SKM-1 (cell line): ENCODE results near the gene NEK3.
"Not testable (repeated sequence)": the region's sequence is repeated elsewhere in the genome, so short reads cannot be mapped to it uniquely, and the experiment has no call there.

Experiments used
- DNase-seq: peaks from one replicate; lab custom pipeline; 2025; ENCODE audit not compliant: unreplicated experiment; lab: John Stamatoyannopoulos, UW

The NEK3 gene

GRCh38 chr13:52170828-52171391 lies 11.5 kb upstream of the NEK3 start:
- DNase-seq = not testable (repeated sequence)

DNA sequence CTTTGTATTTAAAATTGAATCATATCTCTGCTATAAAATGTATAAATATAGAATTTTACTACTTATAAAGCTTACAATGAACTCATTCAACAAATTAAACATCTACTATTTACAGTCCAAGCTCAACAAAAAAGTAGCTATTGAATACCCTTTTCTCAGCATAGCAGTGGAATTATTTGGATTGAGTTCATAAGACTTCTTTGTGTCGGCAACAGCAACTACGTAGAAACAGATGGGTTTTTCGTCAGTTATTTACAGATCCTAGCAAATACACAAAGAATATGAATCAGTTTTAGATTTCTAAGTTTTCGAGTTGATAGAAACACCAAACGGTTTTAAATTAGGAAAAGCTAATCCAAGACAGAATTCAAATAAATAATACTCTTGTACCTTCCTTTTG lies 10.4 kb upstream of the NEK3 start:
- no peak for DNase-seq

- no peak for DNase-seq
Measured at GRCh38 chr13:52165411-52165810, 6.0 kb upstream of the NEK3 start.

GRCh38 chr13:52164989-52165388 lies 5.6 kb upstream of the NEK3 start:
- DNase-seq = no peak

DNA sequence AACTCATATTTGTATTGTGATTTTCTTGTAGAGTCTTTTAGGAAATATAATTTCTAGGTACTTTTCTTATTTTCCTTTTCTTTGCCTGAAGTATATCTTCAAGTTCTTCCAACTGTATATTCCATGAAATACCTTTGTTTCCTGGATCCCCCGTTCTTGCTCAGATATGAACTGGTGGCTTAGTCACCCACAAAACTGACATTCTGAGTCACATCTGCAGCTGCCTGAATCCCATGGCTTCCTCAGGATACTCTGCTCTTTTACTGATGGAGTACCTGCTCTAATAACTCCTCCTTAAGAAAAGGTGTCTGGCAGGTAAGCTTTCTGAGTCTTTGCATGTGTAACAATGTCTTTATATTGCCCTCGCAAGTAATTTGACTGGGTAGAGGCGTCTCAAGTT lies 4.5 kb upstream of the NEK3 start:
- DNase-seq = not testable (repeated sequence)

- no peak for DNase-seq
Measured at GRCh38 chr13:52162279-52163101, 3.1 kb upstream of the NEK3 start.

DNA sequence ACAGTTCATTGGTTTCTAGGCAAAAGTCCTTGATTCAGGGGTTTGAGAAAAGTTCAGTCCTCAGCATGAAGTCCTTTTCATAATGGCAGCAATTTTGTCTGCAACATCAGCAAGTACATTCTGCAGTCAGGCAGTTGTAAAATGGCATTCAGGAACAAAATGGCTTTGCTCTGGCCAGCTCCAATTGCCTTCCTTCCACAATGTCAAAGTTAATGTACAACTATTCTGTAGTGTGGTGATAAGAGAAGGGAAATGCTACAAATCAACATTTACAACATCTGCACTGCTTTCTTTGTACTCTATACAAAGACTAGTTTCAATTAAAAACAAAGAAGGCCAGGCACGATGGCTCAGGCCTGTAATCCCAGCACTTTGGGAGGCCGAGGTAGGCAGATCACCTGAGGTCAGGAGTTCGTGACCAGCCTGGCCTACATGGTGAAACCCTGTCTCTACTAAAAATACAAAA lies 1.8 kb upstream of the NEK3 start:
- no peak for DNase-seq

DNA sequence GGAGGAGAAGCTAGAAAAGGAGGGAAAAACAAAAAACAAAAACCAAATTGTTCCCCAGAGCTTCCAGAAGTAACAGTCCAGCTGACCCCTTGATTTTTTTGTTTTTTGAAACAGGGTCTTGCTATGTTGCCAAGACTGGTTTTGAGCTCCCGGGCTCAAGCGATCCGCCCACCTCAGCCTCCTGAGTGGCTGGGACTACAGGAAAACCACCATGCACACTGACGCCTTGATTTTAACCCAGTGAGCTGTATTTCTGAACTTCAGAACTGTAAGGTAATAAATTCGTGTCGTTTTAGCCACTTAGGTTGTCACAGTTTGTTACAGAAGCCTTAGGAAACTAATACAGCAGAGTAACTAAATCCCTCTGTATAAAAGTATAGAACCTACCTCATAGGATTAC lies 1.1 kb upstream of the NEK3 start:
- DNase-seq = no peak

DNA sequence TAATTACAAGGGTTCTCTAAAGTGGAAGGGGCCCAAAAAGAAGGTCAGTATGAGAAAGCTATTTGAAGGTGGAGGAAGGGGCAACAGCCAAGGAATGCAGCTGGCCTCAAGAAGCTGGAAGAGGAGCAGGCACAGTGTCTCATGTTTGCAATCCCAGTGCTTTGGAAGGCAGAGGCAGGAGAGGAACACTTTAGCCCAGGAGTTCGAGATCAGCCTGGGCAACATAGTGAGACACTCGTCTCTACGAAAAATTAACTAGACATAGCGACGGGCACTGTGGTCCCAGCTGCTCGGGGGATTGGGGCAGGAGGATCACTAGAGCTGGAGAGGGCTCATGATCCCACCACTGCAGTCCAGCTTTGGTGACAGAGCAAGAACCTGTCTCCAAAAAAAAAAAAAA lies 656 bp upstream of the NEK3 start:
- DNase-seq = no peak

DNA sequence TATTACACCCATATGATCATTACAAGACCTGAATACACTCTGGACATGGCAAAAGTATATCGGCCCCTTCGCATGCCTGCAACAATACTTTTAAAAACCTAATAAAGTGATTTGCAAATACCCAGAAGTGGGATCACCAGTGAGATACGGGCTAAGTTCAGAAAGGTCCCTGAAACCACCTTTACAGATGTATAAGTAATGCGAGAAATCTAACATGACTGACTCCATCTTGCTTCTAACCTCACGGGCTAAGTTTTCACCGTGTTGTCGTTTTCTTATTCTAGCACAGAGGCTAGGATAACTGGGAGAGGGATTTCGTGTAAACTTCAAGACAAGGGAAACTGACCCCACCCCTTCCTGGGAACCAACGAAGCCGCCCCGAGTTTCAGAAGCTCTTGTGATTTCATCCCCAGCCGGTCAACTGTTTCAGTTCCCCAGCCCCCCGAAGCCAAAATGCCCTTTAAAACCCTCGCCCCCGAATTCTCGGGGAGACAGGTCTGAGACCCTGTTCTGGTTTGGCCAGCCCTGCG lies 703 bp downstream of the NEK3 start:
- DNase-seq = no peak

DNA sequence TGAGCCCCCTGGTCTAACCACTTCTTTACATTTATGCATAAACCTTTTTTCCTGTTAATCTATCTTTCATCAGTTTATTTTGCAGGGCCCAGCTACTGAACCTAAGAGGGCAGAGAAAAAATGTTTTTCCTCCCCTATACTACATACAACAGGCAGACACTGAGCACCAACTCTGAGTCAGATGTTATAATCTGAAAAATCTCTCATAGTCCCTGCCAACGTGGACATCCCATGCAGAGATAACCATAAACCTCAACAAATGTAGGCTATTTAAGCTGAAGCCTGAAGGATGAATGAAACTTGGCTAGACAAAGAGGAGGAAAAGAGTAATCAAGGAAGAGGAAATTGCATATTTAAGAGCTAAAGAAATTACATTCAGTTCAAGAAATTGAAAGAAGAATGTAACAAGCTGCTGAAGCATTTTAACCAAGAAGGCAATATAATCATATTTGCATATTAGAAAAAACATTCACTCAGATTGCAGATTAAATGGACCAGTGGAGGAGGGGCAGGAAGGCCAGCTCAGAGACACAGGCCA lies 2.6 kb downstream of the NEK3 start:
- DNase-seq = no peak

DNA sequence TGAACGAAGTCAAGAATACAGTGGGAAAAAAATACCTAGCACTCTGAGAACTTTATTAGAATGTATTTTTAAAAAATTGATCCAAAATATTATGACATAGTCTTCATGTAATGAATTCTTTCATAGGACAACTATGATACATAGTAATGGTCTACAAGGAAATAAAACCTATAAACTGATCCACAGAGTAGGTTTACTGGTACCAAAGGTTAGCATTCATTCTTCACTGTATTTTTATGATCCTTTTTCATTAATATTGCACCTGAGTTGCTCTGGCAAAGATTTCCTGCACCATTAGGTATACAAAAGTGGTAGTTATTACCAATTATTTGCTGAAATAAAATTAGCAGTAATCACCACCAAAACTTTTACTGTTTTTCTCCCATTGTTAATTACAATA lies 4.2 kb downstream of the NEK3 start:
- no peak for DNase-seq

DNA sequence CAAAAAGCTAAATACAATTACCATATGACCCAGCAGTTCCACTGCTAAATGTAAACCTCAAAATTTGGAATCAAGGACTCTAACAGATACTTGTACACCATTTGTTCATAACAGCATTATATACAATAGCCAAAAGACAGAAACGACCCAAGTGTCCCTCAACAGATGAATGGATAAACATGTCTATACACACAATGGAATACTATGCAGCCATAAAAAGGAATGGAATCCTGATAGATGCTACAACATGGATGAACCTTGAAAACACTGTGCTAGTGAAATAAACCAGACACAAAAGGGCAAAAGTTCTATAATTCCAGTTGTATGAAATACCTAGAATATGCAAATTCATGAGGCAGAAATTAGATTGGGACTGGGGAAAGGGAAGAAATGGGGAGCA lies 12.2 kb downstream of the NEK3 start:
- no peak for DNase-seq

- no peak for DNase-seq
Measured at GRCh38 chr13:52141299-52141698, 18.1 kb downstream of the NEK3 start.

- DNase-seq = no peak
Measured at GRCh38 chr13:52137489-52137888, 21.9 kb downstream of the NEK3 start.

DNA sequence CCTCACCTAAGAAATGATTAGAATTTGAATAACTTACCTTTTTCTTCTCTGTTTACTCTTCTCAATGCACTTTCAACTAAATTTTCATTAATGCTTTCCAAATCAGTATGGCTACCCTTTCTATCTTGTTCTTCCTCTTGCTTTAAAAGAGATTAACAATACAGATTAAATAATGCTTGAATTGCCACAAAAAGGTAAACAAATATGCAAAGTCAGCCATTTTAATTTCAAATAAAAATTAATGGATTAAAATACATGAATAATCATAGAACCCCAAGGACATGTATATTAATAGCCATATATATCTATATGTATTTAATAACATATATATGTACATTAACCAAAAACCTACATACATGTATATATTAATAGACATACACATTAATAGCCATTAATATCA lies 22.6 kb downstream of the NEK3 start:
- no peak for DNase-seq

DNA sequence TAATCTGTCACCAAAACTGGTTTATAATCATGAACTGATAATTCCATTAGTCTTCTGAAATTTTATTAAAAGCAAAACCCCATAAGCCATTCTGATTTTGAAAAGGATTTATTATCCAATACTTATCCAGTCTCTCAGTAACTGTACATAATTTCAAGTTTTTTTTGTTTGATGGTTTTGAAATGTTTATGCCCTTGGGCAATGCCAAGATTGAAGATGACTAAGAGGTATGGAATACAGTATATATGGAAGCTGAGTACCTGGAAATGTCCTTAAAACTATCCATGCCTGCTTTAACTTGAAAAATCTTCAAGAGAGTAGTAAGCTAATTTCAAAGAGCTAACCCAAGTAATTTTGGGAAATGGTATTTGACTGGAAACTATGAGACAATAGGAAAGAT lies 28.8 kb downstream of the NEK3 start:
- no peak for DNase-seq

GRCh38 chr13:52128714-52129700 lies 30.4 kb downstream of the NEK3 start, which contains the start of gene NEK5:
NEK5 (minus strand) TSS chr13:52129073; CDS start chr13:52127482, 1,591 bp downstream.
- DNase-seq = peak; percentile 30

DNA sequence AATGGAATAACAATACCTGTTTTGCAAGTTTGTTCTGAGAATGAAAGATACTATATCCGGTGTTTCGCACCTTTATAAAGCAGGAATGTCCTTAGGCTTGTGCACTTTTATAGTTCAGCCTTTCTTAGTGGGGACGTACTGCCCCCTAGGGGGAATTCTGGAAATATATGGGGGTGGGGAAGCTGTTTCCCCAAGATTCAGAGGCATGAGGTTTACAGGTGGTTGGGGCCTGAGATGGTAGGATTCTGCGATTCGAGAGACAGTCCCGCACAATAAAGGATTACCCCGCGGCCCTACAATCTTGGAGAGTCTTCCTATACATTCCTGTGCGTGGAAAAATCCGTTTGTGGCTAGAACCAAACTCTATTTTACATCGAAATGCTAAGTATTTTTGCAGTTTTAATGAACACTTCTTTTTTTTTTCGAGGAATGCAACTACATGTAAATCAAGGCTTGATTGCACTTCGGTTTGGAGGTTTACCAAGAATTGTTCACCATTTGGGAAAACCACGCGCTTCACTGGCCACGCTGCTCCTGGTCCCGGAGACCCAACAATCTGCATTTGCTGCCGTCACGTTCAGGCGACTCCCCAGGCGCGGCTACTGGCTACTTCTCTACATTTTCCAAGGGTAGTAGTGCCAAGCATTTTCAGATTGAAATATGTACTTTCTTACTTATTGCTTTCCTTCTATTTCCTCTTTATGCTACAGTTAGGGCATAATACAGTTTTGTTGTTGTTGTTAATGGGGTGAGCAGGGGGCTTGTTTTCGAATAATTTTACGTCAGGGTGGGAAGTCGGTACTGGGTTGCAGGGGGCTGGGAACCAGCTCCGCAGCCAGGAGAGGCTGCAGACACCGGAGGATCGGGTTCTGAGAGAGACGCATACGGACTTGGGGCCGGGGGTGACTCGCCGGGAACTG lies 31.4 kb downstream of the NEK3 start:
- peak; percentile 33 for DNase-seq

DNA sequence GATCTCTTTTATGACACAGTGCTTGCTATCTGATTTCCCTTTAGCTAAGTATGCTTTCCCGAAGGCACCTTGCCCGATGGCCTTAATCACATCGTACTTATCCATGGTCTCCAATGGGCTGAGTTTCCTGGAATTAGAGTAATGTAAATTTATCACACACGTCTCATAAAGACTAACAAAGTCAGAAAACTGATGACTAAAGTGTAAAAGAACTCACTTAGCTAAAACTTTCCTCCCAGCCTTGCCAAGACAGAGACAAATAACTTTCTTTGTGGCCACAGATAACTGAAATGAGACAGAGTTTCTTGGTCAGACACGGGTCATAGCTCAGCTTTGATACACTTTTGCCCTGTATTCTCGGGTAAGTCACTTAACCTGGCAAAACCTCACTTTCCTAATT lies 32.0 kb downstream of the NEK3 start:
- DNase-seq = no peak
